NCI-H2196 treated with DMSO at 0.1 percent for 48 hours (cell line): Measurements from ENCODE around the gene TNPO3.
"Not testable (repeated sequence)": the region's sequence is repeated elsewhere in the genome, so short reads cannot be mapped to it uniquely, and the experiment has no call there.

ENCODE experiments used
- DNase-seq: peaks from one replicate; lab custom pipeline; 2025; ENCODE audit not compliant: unreplicated experiment; lab: John Stamatoyannopoulos, UW

TNPO3 gene

GRCh38 chr7:129072479-129073011 is 17.6 kb upstream of the TNPO3 start:
- no peak for DNase-seq

DNA sequence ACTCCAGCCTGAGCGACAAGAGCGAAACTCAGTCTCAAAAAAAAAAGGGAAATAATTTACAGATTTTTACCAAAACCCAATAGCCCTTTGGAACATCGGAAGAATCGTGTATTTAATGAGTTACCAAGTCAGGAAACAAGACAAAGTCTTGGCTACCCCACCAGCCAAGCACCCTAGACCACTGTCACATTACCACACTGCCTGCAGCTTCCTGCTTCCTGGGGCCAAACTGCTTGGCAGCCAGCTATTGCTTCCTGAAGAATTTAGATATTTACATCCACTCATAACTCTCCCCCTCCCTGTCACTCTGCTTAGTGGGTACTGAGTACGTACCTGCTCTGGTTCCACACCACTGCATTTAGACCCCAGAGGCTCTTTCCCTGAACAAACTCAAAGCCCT is 14.1 kb upstream of the TNPO3 start:
- DNase-seq = no peak

GRCh38 chr7:129067943-129068548 is 13.1 kb upstream of the TNPO3 start:
- no peak for DNase-seq

DNA sequence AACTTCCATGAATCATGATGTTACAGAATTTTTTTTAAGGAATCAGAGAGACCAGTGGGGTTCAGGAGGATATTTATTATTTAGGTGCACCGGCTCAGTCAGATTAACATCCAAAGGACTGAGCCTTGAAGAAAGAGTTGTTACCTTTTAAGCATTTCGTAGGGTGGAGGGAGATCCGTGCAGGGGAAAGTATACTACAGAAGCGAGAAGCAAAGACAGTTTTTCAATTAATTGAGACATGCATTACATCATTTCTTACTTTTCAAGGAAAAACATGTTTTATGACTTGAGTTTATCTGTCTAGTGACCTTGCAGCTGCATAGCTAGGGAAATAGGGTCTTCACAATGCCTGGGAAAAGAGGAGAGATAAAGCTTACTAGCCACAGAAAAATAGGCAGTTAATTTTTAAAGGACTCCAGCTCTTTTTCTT is 12.2 kb upstream of the TNPO3 start:
- not testable (repeated sequence) for DNase-seq

DNA sequence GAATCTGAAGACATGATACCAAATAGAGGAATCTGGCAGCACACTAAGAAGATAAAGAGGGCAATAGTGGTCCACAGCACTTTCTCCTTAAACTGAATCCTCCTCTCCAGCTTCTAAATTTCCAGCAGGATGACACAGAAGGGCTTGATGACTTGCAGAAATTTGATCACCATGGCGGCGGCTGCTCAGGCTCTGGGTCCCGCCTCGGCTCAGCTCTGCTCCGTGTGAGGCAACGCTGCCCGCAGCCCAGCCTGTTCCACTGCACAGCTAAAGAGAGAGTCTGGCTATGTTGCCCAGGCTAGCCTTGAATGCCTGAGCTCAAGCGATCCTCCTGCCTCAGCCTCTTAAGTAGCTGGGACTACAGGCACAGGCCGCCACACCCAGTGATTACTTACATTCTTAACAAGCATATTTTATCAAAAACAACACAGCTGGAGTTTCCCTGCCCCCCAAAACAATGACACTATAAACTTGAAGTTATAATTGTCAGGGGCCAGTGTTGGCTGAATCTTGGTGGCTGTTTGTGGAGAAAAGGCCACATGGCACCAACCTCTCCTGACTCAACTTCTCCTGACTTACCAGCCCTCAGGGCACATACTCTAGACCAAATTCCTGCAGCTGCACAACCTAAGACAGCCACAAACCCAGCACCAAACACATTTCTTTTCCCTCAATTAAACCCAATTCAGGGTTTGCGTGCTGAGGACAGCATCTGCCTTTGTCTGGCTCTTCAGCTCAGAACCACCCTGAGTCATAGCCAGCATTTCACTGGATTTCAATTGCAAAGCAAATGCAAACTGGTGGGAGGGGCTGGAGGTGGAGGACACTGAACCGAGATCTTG is 11.6 kb upstream of the TNPO3 start:
- no peak for DNase-seq

- no peak for DNase-seq
Observed at GRCh38 chr7:129055861-129056464, 1.1 kb upstream of the TNPO3 start.

GRCh38 chr7:129055294-129055816 is 444 bp upstream of the TNPO3 start:
- peak; percentile 34 for DNase-seq

DNA sequence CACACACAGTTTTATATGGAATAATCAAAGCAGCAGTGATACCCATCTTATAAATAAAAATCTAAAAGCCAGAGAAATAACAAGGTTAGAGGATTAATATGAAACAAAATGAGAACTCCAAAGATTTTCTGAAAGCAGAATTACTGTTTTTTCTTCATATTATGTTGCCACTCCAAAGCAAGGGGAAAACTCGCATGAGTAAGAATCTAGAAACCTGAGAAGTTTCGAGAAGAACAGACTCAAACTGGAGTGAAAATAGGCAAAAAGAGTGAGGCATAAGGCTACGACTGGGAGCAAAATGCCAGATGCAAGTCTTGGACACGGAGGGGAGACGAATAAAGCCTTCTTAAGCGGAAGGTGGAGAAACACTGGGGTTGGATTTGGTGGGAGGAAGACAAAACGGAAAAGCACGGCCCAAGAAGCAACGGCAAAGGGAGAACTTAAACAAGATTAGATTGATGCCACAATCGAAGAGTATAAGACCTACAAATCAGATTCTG is 923 bp downstream of the TNPO3 start:
- no peak for DNase-seq

GRCh38 chr7:129052441-129052840 is 2.5 kb downstream of the TNPO3 start:
- no peak for DNase-seq

DNA sequence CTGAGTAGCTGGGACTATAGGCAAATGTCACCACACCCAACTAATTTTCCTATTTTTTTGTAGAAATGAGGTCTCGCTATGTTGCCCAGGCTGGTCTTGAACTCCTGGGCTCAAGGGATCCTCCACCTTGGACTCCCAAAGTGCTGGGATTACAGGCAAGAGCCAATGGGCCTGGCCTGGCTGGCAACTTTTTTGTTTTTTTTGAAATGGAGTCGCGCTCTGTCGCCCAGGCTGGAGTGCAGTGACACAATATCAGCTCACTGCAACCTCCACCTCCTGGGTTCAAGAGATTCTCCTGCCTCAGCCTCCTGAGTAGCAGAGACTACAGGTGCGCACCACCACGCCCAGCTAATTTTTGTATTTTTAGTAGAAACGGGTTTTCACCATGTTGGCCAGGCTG is 3.5 kb downstream of the TNPO3 start:
- not testable (repeated sequence) for DNase-seq

GRCh38 chr7:129047761-129048160 is 7.2 kb downstream of the TNPO3 start:
- DNase-seq = no peak

DNA sequence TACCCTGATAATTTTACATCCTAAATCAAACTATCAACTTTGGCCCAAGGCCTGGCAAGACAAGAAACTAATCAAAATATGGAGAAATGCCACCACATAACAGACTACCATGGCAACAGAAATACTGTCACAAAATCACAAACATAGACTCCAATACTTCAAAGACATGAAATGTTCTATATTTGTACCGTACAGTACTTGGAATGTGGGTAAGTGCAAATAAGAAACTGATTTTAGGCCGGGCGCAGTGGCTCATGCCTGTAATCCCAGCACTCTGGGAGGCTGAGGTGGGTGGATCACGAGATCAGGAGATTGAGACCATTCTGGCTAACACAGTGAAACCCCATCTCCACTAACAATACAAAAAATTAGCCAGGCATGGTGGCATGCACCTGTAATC is 9.2 kb downstream of the TNPO3 start:
- DNase-seq = no peak

- DNase-seq = no peak
Observed at GRCh38 chr7:129043012-129043411, 11.9 kb downstream of the TNPO3 start.

- DNase-seq = no peak
Observed at GRCh38 chr7:129041142-129042085, 13.5 kb downstream of the TNPO3 start.

DNA sequence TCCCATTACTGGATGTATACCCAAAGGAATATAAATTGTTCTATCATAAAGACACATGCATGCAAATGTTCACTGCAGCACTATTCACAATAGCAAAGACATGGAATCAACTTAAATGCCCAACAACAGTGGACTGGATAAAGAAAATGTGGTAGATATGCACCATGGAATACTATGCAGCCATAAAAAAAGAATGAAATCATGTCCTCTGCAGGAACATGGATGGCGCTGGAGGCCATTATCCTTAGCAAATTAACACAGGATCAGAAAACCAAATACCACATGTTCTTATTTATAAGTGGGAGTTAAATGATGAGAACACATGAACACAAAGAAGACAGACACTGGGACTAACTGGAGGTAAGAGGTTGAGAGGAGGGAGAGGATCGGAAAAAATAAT is 16.4 kb downstream of the TNPO3 start:
- DNase-seq = not testable (repeated sequence)

- DNase-seq = no peak
Observed at GRCh38 chr7:129037585-129037984, 17.3 kb downstream of the TNPO3 start.

DNA sequence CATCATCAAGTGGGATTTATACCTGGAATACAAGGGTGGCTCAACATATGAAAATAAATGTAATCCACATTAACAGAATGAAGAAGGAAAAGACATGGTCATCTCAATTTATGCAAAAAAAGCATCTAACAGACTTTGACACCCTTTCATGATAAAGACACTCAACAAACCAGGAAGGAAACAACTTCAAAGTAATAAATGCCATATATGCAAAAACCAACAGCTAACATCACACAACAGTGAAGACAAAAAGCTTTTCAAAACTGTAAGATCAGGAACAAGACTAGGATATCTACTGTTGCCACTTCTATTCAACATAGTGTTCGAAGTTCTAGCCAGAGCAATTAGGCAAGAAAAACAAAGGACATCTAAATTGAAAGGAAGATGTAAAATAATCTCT is 22.9 kb downstream of the TNPO3 start:
- no peak for DNase-seq

DNA sequence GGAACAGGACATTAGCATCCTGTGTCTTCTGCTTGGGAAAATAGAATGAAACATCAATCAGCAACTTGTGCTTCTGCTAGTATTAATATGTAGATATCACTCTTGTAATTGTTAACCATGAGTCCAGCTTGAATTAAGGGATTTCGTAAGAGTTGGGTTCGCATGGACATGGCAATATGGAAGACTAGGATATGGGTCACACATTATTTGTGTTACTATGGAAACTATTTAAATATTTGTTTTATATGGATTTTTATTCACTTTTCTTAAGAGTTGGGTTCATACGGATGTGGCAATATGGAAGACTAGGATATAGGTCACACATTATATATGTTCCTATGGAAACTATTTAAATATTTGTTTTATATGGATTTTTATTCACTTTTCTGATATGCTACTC is 24.5 kb downstream of the TNPO3 start:
- no peak for DNase-seq

- DNase-seq = no peak
Observed at GRCh38 chr7:129024125-129024524, 30.8 kb downstream of the TNPO3 start.

DNA sequence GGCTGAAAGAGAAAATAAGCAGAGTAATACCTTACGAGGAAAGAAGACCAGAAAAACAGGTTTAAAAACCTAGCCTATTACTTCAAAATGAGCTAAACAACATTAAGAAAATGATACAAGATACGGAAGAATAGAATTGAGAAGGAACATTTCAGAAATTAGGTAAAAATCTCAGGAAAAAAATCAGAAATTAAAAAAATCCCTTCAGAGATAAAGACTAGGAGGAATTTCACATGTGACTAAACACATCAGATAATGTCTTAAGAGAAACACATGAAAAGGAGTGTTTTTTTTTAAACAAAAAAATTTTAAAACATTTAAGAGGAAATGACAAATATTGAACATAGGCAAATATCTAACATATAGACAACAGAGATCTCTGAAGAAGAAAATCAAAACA is 33.3 kb downstream of the TNPO3 start:
- DNase-seq = no peak
